ENCODE measurements around the gene SF3A2. TPM values are rescaled to one million over a fixed set of nuclear protein-coding genes. Genes with fewer than 3 reads are reported as not detected.

SF3A2 gene
- total and polyA plus RNA-seq, 12 donors: 3.9 to 110 (median 28.2) TPM

DNA sequence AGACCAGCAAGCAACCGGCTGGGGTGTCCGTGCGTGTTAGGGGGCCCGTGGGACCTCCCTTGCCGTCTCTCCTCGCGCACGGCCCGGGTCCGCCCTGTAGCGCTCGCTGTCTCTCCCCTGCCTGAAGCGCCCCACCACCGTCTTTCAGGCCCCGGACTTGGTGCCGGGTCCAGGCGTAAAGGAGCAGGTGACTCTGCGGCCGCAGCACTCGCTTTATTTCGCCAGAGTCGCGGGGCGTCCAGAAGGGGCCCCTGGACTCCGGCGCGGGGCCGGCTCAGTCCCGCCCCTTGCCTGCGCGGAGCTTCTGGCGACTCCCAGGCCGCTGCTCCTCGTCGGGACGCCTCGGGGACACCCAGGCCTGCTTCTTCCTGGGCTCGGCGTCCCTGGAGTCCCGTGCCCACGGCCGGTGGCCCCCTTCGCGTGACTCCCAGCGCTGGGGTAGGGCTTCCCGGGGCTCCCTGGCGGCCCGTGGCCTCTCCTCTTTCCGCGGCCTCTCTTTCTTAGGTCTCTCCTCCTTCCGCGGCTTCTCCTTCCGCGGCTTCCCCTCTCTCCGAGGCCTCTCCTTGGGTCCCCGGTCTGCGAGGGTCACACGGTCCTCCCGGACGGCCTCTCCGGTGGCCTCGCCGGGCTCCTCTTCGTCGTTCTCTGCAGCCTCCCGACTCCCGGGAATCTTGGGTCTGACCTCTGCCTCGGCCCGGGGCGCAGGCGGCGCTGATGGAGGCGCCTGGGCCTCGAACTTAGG is 15.6 kb downstream of the SF3A2 start:
- peaks cover 0 to 6% of the 10 kb centered on the region in 2 donors for H3K36me3 ChIP-seq (replicated peaks in 1 of 2)
- TF ChIP-seq POLR2A (IDR thresholded peaks at IDR 0.05): no peak
- TF ChIP-seq, protein P1, sequence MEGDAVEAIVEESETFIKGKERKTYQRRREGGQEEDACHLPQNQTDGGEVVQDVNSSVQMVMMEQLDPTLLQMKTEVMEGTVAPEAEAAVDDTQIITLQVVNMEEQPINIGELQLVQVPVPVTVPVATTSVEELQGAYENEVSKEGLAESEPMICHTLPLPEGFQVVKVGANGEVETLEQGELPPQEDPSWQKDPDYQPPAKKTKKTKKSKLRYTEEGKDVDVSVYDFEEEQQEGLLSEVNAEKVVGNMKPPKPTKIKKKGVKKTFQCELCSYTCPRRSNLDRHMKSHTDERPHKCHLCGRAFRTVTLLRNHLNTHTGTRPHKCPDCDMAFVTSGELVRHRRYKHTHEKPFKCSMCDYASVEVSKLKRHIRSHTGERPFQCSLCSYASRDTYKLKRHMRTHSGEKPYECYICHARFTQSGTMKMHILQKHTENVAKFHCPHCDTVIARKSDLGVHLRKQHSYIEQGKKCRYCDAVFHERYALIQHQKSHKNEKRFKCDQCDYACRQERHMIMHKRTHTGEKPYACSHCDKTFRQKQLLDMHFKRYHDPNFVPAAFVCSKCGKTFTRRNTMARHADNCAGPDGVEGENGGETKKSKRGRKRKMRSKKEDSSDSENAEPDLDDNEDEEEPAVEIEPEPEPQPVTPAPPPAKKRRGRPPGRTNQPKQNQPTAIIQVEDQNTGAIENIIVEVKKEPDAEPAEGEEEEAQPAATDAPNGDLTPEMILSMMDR (IDR thresholded peaks at IDR 0.05): no peak
- peaks cover 0 to 41% of the 10 kb centered on the region in 2 donors for H3K4me1 ChIP-seq (replicated peaks in 1 of 2)
- intact Hi-C loops (cut with DNase I): no loop called here
- H3K27me3 ChIP-seq: peaks cover 46% of the 10 kb centered on the region
- WGBS, 4 donors: 12 to 21% (median 18%) methylated on average over 32 to 74 of the region's 74 CpGs
- no peak overlapping the region for H3K4me3 ChIP-seq
- DNase-seq: no peak
- H3K9me3 ChIP-seq (replicated peaks in 1 of 3): no peaks in the 10 kb centered on the region
- H3K27ac ChIP-seq: no peak overlapping the region

DNA sequence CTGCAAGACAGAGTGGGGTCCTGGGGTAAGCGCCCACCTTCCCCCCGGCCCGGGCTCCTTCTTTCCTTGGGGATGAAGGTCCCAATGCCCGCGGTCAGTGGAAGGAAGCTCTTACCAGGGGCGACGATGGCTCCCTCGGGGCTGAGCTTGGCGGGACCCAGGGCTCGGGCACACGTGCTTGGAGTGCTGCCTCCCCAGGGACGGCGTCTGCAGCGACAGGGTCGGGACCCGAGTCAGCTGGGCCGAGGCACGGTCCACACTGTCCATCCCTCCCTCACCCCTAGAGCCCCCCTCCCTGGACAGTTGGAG is 16.1 kb downstream of the SF3A2 start:
- TF ChIP-seq, protein P1 (IDR thresholded peaks at IDR 0.05): no peak
- TF ChIP-seq POLR2A (IDR thresholded peaks at IDR 0.05): no peak
- Histone ChIP-seq H3K4me1 (replicated peaks in 1 of 2) (peaks cover 0 to 41% of the 10 kb centered on the region in 2 donors), H3K36me3 (replicated peaks in 1 of 2) (peaks cover 0 to under 1% of the 10 kb centered on the region in 2 donors), H3K9me3 (replicated peaks in 1 of 3) (no peaks in the 10 kb centered on the region), H3K4me3 (no peak overlapping the region), H3K27ac (no peak overlapping the region), H3K27me3 (peaks cover 46% of the 10 kb centered on the region)
- 10 to 23% (median 11%) methylated on average over 6 to 18 of the region's 18 CpGs; no CpG with 5 or more reads in 1 of the 4 donors for WGBS, 4 donors
- DNase-seq: peak in 1 of 7 donors; percentile 21
- intact Hi-C loops (cut with DNase I): no loop called here

DNA sequence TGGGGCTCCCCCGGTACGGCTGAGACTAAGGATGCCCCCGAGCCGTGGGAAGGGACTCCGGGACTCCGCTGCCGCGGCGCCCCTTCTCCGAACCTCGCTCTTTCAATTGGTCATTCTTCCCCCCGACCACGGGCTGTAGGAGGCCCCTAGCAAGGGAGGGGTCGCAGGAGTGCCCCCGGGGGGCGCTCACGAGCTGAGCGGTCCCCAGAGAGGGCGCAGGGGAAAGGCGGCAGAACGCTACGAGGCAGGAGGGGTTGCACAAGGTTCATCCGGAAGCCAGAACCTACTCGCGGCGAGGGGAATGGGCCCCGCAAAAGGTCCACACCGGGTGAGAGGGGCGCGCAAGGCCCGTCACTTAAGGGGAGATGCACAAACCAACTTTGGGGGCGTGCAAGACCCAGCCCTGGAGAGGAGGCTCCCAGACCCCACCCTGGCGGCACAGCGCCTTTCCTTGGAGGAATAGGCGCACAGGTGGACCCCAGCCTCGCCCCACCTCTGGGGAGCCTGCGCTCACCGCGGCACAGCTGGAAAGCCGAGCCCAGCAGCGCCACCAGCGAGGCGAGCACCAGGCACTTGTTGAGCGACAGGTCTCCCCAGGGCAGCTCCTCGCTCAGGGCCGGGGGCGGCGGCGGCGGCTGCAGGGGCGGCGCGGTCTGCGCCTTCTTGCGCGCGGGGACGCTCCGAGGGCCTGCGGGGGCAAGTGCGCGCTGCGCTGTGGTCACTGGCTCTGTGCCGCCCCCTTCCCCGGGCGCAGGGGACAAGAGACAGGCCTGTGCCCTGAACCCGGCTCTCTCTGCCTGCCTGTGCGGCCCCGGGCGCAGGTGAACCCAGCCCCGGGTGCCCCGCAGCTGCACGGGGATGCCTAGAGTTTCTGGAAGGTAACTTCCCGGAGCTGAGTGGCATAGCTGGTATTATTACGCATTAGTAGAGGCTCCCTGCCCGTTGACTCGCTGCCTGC is 16.8 kb downstream of the SF3A2 start:
- no peak overlapping the region for H3K4me3 ChIP-seq
- no peak overlapping the region for H3K27ac ChIP-seq
- WGBS, 4 donors: 10 to 15% (median 12%) methylated on average over 14 to 77 of the region's 77 CpGs
- H3K9me3 ChIP-seq (replicated peaks in 1 of 3): no peaks in the 10 kb centered on the region
- intact Hi-C loops (cut with DNase I): no loop called here
- H3K4me1 ChIP-seq (replicated peaks in 1 of 2): peaks cover 0 to 41% of the 10 kb centered on the region in 2 donors
- no peaks in the 10 kb centered on the region for H3K36me3 ChIP-seq (replicated peaks in 1 of 2)
- TF ChIP-seq, protein P1 (IDR thresholded peaks at IDR 0.05): no peak
- TF ChIP-seq POLR2A (IDR thresholded peaks at IDR 0.05): no peak
- peak in 1 of 7 donors; percentile 20 for DNase-seq
- H3K27me3 ChIP-seq: peaks cover 46% of the 10 kb centered on the region
